Renal cortical epithelial cell (primary cell): Measurements from ENCODE around the gene NRXN3. TPM values are rescaled to one million over a fixed set of nuclear protein-coding genes. Genes with fewer than 3 reads are reported as not detected.

Experiments used
- DNase-seq: peaks from one replicate; pipeline ENCODE4 v3.0.0-alpha.2; 2011; ENCODE audit warnings: low read depth
- total RNA-seq: library from RNA; depleted of rRNA; stranded (reverse); fragments of >200 nt; gene quantifications from 2 replicates; pipeline ENCODE4 v1.2.3, GENCODE V29; 2014

The NRXN3 gene
- total RNA-seq, 1 donor from 2014 or later: 2.9 TPM

DNA sequence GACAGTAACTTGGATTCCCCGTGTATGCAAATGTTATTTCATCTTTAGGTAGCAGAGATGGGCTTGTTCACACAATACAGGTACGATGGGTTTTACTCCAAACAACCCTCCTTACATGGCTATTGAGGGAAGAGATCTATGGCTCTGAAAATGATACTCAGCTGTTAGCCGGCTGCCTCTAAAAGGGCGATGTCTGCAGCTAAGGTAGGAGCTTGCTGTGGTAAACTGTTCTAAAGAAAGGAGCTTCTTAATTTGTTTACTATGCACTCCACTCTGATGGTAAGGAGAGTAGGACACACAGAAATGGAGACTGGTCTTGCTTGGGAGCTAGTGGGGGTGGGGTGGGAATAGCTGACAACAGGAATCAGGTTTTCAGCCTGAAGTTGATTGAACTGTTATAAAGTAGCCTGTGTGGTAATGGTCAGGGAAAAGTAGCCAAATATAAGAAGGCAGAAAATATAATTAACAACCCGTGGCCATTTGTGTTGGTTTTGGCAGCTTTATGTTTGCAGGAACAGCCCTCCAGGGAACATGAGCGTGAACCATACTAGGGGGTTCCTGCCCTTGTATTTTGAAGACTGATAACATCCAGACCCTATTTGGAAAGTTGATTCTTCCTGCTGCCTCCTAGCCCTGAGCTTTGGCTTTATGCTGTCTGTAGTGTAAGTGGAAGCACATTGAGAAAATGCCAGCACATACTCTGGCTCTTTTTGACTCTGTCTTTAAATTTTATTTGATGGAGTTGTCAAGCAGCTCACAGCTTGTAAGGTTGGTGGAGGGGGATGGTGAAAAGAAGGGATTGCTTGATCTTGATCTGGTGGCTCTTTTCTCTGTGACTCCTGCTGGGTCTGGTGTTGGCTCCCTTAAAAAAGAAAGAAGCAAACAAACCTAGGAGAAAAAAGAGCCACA, 1111.3 kb downstream of the NRXN3 start:
- DNase-seq: no peak

DNA sequence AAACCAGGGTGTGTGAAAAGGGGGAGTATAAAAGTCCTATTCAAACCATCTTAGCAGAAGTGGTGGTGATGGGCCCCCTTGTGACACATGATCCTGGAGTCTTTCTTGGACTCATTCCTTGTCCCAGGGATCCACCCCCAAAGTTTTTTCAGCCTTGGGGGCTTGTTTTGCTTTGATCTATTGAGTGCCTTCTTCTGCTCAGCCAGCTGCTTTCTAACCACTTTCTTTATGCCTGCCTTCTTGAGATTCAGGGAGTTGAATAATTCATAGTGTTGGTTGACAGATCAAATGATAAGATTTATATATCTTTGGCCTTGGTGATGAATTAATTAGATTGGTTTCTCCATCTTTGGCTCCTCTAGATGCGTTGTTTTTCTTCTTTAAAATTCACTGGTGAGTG, 1114.4 kb downstream of the NRXN3 start:
- DNase-seq: no peak

DNA sequence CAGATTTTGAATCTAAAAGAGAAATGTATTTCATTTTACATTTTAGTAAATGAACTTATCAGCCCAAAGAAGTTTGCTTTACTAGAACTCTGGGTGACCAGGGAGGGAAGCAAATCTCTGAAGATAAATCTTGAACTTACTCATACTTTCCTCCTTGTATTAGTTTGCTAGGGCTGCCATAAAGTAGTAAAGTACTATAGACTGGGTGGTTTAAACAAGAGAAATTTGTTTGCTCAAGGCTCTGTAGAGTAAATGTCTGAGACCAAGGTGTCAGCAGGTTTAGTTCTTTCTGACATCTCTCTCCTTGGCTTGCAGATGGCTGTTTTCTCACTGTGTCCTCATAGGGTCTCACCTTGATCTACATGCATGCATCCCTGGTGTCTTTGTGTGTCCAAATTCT, 1115.1 kb downstream of the NRXN3 start:
- DNase-seq: no peak

DNA sequence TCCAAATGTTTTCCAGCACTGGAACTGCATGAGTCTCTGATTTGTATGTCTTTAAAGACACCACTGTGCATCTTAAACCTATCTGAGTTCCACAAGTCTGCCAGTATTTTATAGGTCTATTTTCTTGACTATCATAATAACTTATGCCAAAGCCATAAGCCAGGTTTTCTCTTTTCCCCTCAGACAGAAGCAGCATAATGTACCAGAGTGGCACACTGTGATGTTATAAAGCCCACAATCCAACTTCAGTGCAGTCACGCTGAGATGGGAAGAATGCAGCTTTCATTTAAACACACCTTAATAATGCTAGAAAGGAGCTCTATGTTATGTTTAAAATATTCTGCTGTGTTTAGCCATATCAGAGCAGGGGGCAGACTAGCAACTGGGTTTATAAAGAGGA, 1117.8 kb downstream of the NRXN3 start:
- no peak for DNase-seq

DNA sequence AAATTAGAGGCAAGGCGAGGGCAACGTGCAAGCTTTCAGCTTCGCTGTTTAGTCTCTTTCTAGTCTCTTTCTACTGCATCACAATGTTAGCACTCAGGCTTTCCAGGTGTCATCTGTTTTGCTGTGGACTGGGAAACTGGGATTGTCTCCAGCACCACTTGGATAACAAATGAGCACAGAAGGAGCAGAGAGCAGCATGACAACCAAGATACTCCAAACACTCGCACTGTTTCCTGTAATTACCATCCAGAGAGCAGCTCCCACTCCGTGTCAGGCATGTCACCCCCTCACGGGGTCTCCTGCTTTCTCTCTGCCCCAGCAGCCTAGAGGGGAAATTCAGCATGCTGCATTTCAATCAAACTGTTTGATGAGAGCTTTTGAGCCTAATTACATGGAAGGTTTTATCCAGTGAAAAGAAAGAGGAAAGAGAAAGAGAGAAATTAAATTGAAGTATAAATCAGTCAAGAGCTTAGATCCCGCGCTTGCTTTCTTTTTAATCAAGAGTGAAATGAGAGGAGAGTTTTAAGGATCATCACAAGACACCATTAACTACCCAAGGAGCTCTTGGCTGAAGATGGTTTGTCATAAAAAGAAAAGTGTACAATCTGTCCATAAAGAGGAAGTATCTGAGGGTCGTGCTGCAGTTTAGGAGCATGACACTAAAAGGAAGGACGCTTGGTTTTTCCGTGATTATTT, 1123.5 kb downstream of the NRXN3 start:
- no peak for DNase-seq

DNA sequence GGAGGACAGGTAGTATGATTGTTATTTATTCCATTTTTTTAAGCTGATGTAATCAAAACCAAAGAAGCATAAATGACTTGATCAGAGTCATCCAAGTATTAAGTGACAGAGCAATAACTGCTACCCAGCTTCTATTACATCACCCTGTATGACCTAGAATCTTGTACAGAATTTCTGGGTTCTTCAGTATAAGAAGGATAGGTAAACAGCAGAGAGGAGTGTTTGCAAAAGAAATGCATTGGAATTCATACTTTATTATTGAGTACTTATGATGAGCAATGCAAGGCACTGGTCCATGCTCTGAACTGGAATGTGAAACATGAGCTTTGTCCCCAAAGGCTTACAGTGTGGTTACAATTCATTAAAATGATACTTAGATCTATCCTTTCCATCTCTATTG, 1124.3 kb downstream of the NRXN3 start:
- peak; percentile 2 for DNase-seq

DNA sequence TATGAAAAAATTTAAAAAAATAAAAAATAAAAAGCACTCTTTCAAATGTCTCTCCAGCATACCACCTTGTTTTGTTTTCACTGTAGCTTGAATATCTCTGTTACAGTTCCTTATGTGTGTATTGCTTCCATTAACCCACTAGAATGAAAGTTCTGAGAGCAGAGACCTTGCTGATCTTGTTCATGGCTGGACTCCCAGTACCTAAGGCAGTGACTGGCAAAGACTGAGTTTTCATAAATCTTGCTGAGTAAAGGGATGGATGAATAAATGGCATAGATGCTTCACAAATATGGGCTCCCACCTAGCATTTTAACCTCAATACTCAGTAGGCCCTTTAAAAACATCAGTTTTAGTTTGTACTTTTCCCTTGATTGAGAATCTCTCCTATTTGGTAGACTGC, 1125.2 kb downstream of the NRXN3 start:
- DNase-seq: no peak

DNA sequence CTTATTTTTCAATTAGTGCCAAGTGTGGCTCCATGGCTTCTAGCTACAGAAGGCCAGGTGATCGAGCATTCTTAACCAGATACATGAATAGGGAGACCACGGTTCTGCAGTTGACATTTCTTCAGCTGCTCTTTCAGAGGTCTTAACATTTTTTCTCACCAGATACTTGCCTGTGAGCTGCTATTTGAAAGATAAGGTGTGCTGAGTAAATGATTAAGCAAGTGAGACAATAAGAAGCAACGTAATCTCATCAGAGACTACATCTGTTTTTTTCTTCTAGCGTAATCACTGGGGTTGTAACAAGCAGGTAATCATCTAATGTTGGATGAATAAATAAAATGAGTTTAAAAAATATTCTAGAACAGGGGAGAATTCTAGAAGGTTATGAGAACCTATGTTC, 1128.2 kb downstream of the NRXN3 start:
- DNase-seq: no peak

DNA sequence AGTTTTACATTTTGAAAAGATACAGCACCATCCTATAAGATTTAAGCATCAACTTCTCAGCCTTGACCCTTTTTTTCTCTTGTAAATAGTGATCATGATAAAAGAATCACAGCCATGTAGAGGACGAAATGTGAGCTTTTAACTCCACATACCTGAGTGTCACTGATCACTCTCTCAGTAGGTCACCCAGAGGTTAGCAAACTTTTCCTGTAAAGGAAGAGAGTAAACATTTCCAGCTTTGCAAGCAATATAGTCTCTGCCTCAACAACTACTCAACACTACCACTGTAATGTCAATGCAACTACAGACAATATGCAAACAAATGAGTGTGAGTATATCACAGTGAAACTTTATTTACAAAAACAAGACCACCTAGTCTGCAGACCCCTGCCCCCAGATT, 1129.0 kb downstream of the NRXN3 start:
- DNase-seq: no peak

DNA sequence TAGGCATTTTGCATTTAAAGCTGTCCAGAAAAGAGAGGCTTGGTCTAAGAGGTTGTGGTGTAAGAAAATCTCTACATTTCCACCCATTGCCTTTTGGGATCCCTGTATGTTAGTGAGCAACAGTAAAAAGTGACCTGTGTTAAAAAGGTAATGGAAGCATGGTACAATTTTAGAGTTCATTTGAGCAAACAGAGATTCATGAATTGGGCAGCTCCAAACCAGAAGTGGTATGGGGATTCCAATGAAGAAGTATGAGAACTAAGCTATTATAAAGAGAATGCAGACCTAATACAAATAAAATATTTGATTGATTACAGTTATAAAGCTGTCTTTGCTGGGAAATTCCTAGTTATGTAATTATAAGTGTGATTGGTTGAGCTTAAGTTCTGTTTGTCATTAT, 1134.1 kb downstream of the NRXN3 start:
- DNase-seq: no peak

DNA sequence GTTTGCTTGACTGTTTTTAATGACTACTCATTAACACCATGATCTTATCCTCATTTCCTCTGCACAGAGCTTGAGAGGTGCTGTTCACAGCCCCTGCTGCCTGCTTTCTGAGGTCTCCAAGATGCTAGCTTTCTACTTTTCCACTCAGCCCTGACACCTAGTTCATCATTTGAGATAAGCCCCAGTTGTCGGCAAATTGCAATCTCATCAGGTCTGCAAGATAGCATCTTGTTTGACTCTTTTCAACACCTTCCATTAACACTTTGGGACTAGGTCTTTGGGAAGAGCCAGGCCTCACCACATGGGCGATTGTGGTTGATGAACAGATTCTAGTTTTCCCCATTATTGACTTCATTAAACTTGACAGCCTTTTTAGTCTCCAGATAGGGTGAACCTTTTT, 1136.4 kb downstream of the NRXN3 start:
- no peak for DNase-seq

DNA sequence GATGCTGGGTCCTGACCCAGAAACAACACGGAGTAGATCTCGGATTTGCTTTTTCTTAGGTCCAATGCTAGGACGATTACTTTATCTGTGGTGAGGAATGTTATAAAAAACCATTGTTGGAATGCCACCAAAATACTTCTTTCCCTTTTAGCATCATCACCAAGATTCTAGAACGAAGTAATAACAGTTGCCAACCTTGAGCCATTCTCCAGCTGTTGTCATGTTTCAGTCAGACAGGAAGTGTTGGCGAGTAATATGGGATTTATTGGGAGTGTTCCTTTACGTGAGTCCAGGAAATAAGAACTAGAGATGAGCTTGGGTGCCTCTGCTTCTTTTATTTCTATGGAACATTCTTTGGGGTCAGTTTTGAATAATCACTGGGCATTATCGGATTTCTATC, 1148.2 kb downstream of the NRXN3 start:
- DNase-seq: no peak

DNA sequence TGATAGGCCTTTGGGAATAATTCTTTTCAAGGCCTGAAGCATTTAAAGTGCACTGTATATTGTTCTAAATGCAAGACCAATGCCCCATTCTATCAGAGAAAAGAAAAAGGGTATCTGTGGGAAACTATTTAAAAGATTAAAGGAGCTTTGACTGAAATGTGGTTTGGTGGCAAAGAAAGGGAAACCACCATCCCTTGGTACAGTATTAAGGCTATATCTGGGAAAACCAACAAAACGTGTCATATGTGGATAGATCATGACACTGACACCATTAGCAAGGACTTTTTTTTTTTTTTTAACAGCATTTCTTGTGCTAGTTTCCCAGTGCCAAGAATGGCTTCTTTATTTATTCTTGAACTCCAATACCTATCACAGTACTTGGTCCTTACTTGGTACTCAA, 1150.4 kb downstream of the NRXN3 start:
- no peak for DNase-seq

DNA sequence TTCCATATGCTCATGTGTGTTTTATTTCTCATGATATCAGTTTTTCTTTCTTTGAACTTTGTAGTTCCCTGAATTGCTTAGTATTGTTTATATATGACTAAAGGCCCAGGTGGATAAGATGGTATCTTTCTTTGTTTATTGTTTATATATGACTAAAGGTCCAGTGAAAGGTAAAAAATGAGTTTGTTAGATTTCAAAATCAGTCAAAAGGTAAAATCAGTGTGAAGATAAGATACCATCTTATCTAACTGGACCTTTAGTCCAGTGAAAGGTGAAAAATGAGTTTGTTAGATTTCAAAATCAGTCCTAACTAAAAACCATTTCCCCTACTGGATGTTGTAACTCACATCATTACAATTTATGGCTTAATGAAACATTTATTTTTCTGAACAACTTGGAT, 1150.9 kb downstream of the NRXN3 start:
- no peak for DNase-seq

DNA sequence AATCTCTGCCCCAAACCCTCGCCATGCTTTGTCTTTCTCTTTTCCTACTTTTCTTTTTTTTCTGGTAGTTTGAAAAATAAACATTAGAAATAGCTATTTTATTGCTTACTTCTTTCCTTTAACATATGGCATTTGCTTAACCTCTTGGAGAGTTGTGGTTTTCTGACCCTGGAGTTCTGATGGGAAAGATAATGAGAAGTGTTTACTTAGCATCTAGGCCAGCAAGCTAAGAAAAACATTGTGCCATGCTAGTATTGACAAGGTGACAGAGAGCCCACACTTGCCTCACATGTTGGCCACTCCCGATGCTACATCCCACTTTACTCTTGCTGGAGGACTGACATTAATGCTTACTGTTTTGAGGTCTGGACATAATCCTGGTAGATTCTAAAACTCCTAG, 1154.9 kb downstream of the NRXN3 start:
- DNase-seq: no peak

DNA sequence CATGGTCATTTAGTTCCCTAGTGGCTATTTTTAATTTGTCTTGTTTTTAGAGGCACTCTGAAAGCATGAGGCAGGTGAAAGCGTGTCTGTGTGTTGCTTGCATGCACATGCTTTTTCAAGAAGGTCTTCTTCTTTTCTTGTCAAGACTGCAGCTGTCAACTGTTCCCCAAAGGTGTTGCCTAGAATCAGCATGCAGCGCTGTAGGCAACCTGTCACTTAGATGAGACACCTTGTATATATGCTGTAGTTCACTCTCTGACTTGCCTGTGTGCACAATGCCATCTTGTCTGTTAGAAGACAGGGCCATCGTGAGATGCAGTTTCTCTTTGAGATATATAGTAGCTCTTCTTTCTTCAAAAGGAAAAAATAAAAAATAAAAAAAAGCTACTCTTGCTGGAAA, 1155.4 kb downstream of the NRXN3 start:
- no peak for DNase-seq

DNA sequence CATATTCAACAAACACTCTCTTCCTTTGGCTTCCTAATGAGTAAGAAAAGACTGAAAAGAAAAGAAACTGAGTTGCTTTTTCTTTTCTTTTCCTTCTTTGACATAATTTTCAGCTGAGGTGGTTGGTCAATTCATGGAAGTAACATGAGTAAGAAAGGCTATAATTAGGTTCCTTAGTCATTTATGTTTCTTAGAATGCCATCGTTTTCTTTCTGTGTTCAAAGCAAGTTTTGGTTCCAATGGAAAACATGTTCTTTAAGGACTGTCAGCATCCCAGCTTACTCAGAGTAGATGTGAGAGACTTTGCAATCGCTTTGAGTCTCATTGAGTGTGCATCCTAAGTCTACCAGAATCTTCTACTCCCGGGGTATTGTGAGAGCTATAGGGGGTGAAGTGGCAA, 1158.7 kb downstream of the NRXN3 start:
- DNase-seq: no peak

DNA sequence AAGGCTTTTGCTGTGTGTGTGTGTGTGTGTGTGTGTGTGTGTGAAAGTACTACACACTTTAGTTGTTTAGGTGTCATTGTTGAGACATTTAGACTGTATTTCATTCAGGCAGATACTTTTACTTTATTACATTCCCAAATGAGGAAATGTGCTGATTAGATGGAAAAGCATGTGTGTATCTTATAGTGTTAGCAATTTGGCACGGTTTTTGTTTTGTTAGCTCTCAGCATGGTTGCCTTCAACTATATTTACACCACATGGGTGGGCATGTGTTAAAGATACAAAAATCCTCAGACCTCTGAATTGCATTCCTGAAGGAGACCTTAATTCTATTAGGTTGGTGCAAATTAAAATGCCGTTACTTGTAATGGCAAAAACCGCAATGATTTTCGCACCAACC, 1161.7 kb downstream of the NRXN3 start:
- DNase-seq: peak; percentile 8

DNA sequence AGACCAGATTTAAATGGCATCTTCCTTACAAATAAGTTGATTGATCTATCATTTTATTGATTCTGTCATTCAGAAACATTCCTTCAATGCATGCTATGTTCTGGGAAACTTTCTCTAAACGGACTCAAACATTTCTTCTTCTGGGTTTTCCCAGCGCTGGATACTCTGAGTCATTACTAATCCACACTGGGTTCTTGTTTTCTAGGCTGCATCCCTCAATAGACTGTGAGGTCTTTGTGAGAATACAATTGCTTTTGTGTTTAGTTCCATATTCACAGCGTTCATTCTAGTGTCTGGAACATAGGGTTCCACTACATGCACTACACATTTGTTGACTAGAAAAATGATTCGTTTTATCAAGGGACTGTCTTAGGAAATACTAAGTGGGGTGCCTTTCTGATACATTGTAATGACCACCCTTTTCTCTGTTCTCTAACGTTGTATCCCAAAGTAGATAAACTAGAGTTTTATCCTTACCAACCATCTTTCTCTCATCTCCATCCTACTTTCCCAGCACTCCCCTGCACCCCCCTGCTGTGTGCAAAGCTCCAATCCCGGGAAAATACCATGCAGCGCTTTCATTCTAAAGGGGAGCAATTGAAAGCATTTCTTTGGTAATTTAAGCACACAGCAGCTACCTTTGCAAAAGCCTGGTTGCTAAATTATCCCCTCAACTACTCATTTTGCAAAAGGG, 1162.5 kb downstream of the NRXN3 start:
- no peak for DNase-seq

DNA sequence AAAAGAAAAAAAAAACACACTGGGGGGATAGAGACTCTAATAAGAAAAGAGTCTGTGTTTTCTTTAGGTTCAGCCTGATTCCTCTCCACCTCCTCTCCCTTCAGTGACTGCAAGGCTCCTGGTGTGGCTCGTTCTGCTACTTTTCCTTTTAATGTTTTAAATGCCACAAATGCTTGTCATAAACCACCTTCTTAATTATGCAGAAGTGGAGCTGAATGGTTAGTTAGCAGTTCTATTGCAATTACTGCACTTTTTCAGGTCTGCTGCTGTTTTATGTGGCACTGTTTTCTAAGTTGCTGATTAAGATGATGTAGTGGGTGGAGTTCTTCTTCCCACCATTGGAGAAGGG, 1163.0 kb downstream of the NRXN3 start:
- peak; percentile 55 for DNase-seq

DNA sequence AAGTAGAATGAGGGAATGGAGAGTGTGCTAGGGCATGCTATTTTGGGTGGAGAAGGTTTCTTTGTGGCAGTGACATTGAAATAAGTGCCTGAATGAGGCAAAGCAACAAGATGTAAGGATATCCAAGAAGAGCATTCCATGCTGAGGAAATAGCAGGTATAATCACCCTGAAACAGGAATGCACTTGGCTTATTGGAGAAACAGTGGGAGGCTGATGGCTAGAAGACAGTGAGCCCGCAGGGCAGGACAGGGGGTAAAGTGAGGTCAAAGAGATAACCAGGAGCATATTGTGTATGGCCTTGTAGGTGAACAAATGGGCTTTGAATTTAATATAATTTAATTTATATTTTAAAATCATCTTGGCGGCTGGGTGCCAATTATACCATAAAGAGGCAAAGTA, 1164.1 kb downstream of the NRXN3 start:
- no peak for DNase-seq

DNA sequence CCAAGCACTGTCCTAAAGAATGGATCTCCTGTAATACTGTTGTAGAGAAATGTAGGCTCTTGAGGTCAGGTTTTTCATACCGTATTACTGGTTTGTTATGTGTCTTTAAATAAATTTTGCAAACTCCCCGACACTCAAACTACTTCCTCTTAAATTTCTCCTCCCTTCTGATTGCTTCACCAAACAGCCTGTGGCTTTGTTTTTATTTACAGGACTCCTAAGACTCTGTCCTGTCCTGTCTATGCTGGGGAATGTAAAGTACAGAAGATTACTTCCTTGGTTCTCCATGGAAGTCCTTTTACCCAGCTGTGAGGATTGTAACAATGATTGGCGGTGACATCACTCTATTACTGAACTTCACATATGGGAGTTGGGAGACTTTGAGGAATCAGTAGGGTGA, 1167.6 kb downstream of the NRXN3 start:
- DNase-seq: no peak

DNA sequence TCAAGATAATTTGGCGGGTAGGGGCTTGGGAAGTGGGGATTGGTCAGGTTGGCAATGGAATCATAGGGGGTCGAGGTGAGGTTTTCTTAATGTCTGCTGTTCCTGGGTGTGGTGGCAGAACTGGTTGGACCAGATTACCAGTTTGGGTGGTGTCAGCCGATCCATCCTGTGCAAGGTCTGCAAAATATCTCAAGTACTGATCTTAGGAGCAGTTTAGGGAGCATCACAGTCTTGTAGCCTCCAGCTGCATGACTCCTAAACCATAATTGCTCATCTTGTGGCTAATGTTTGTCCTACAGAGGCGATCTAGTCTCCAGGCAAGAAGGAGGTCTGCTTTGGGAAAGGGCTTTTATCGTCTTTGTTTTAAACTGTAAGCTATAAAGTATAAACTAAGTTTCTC, 1172.8 kb downstream of the NRXN3 start:
- no peak for DNase-seq
